PC-9 (cell line): ENCODE results near the gene KCNQ1OT1.

Experiments used
- EZH2 ChIP-seq: fragments of 200-600 bp; sonication (generic); IDR thresholded peaks from 2 replicates; pipeline ENCODE4 v1.8.0; 2017; ENCODE audit warnings: antibody characterized with exemption, low read depth
- TF ChIP-seq, protein P1 (sequence below): fragments of 200-600 bp; sonication (generic); conservative IDR thresholded peaks from 2 replicates; pipeline ENCODE4 v1.6.1; 2017; ENCODE audit warnings: mixed run types, antibody characterized with exemption, mild to moderate bottlenecking, moderate library complexity

GRCh38 chr11:2565447-2566222 is 134.2 kb downstream of the KCNQ1OT1 start:
- TF ChIP-seq, protein P1, sequence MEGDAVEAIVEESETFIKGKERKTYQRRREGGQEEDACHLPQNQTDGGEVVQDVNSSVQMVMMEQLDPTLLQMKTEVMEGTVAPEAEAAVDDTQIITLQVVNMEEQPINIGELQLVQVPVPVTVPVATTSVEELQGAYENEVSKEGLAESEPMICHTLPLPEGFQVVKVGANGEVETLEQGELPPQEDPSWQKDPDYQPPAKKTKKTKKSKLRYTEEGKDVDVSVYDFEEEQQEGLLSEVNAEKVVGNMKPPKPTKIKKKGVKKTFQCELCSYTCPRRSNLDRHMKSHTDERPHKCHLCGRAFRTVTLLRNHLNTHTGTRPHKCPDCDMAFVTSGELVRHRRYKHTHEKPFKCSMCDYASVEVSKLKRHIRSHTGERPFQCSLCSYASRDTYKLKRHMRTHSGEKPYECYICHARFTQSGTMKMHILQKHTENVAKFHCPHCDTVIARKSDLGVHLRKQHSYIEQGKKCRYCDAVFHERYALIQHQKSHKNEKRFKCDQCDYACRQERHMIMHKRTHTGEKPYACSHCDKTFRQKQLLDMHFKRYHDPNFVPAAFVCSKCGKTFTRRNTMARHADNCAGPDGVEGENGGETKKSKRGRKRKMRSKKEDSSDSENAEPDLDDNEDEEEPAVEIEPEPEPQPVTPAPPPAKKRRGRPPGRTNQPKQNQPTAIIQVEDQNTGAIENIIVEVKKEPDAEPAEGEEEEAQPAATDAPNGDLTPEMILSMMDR = no peak
- TF ChIP-seq EZH2 = no peak
